Jurkat, Clone E6-1 (cell line): Measurements from ENCODE around the gene C15orf61.

Source experiments
- DNase-seq: peaks from one replicate; pipeline ENCODE4 v3.0.0-alpha.2; 2011; ENCODE audit warnings: low read depth, low spot score
- H3K4me3 ChIP-seq: 2 replicates; pipeline ENCODE4 v1.5.1; 2011; ENCODE audit warnings: mild to moderate bottlenecking, low read length, control low read depth, moderate library complexity

Gene C15orf61

DNA sequence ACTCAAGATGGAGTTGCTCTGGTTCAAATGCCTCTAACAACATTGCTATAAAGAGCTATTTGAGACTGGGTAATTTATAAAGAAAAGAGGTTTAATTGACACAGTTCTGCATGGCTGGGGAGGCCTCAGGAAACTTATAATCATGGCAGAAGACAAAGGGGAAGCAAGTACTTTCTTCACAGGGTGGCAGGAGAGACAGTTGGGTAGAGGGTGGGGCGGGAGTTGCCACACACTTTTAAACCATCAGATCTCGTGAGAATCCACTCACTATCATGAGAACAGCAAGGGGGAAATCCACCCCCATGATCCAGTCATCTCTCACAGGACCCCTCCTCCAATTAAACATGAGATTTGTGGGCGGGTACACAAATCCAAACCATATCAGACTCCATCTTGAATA lies 52.3 kb downstream of the C15orf61 start:
- no peak overlapping the region for H3K4me3 ChIP-seq
- DNase-seq, result no peak

- no peak overlapping the region for H3K4me3 ChIP-seq
- DNase-seq, result no peak
Measured at GRCh38 chr15:67575039-67575502, 54.1 kb downstream of the C15orf61 start.

DNA sequence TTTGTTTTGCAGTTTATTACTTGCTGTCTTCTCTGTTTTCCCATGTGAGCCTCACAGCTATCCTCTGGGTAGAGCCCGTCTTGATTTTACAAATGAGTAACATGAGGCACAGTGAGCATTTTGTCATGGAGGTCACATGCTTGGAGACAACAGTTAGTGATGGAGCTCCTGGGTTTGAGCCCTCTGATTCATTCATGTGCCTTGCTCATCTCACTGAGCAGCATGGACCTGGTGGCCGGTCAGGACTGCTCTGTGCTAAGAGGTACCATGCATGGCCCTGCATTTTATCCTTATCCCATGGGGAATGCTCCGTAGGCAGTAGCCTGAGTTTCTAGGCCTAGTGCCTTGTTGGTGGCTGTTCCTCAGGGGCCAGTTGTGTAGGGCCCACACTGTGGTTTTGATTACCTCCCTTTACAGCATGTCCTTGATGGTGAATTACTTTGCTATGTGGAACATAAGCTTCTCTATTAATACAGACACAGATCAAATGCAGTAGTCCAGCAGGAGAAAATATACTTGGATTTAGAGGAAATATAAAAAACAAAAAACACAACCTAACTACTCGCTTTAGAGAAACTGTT lies 57.2 kb downstream of the C15orf61 start:
- no peak overlapping the region for H3K4me3 ChIP-seq
- DNase-seq, result no peak

DNA sequence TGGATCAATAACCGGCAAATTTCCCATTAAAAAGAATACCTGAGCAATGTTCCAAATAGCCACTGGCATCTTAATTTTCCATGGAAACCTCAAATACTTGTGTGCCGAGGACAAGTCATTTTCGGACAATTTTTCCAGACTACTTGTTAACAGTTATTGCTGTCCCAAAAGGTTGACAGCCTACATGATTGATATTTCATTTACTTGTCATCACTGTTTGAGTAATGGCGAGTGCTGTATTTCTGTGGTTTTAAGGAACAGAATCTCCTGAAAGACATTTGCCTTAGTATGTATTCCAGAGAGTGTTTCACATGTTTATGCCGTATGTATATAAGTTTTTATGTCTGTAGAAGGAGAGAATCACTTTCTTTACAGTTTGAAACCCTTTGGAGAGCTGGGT lies 58.2 kb downstream of the C15orf61 start:
- DNase-seq, result no peak
- no peak overlapping the region for H3K4me3 ChIP-seq
